ENCODE measurements around the gene CFAP53. TPM values are rescaled to one million over a fixed set of nuclear protein-coding genes. Genes with fewer than 3 reads are reported as not detected.

CFAP53 gene
- polyA plus RNA-seq, 1 of the 3 experiments (the other 2 are of a cell fraction), result 1.6 TPM

GRCh38 chr18:50192995-50193795 is 73.1 kb downstream of the CFAP53 start:
- Histone ChIP-seq H2AFZ (ENCODE audit: low read depth) (no peak overlapping the region), H3K27ac (ENCODE audit: low read depth in 2 of 2, low read length in 1 of 2) (no peak overlapping the region), H3K9me3 (no peaks in the 10 kb centered on the region), H3K36me3 (replicated peaks in 1 of 2; ENCODE audit: control insufficient read depth in 1 of 2, insufficient read depth in 2 of 2, low read length in 1 of 2) (no peaks in the 10 kb centered on the region), H3K27me3 (ENCODE audit: insufficient read depth) (peaks cover 46% of the 10 kb centered on the region), H3K9ac (no peak overlapping the region), H3F3A (replicated peaks; ENCODE audit: insufficient read depth) (no peaks in the 10 kb centered on the region), H3K4me2 (no peak overlapping the region), H3K9me2 (no peaks in the 10 kb centered on the region), H3K4me3 (ENCODE audit: low read depth in 2 of 2, low read length in 1 of 2) (no peak overlapping the region), H4K20me1 (ENCODE audit: insufficient read depth) (no peaks in the 10 kb centered on the region), H3K4me1 (ENCODE audit: control insufficient read depth in 1 of 2, insufficient read depth in 2 of 2, low read depth in 1 of 2, low read length in 1 of 2) (no peaks in the 10 kb centered on the region; a peak in 1 of 4 replicates), H3K79me2 (ENCODE audit: insufficient read depth) (no peaks in the 10 kb centered on the region)
- TF ChIP-seq, protein P1, sequence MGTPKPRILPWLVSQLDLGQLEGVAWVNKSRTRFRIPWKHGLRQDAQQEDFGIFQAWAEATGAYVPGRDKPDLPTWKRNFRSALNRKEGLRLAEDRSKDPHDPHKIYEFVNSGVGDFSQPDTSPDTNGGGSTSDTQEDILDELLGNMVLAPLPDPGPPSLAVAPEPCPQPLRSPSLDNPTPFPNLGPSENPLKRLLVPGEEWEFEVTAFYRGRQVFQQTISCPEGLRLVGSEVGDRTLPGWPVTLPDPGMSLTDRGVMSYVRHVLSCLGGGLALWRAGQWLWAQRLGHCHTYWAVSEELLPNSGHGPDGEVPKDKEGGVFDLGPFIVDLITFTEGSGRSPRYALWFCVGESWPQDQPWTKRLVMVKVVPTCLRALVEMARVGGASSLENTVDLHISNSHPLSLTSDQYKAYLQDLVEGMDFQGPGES (IDR thresholded peaks at IDR 0.05; ENCODE audit: low read depth, low read length), result no peak
- TF ChIP-seq TAF1 (IDR thresholded peaks at IDR 0.05; ENCODE audit: borderline replicate concordance, low read depth, low read length) (no peak), GABPA (IDR thresholded peaks at IDR 0.05; ENCODE audit: low read depth) (no peak), JUND (IDR thresholded peaks at IDR 0.05) (no peak), SMC3 (IDR thresholded peaks at IDR 0.05; ENCODE audit: low read depth, low read length) (no peak), GATA2 (CRISPR knock-in tag; IDR thresholded peaks at IDR 0.05) (no peak), USF2 (IDR thresholded peaks at IDR 0.05; ENCODE audit: borderline replicate concordance, low read depth, low read length) (no peak), RFX5 (IDR thresholded peaks at IDR 0.05; ENCODE audit: low read length) (no peak)
- TF ChIP-seq, protein P2, sequence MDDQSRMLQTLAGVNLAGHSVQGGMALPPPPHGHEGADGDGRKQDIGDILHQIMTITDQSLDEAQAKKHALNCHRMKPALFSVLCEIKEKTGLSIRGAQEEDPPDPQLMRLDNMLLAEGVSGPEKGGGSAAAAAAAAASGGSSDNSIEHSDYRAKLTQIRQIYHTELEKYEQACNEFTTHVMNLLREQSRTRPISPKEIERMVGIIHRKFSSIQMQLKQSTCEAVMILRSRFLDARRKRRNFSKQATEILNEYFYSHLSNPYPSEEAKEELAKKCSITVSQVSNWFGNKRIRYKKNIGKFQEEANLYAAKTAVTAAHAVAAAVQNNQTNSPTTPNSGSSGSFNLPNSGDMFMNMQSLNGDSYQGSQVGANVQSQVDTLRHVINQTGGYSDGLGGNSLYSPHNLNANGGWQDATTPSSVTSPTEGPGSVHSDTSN (IDR thresholded peaks at IDR 0.05), result no peak
- TF ChIP-seq, protein P3, sequence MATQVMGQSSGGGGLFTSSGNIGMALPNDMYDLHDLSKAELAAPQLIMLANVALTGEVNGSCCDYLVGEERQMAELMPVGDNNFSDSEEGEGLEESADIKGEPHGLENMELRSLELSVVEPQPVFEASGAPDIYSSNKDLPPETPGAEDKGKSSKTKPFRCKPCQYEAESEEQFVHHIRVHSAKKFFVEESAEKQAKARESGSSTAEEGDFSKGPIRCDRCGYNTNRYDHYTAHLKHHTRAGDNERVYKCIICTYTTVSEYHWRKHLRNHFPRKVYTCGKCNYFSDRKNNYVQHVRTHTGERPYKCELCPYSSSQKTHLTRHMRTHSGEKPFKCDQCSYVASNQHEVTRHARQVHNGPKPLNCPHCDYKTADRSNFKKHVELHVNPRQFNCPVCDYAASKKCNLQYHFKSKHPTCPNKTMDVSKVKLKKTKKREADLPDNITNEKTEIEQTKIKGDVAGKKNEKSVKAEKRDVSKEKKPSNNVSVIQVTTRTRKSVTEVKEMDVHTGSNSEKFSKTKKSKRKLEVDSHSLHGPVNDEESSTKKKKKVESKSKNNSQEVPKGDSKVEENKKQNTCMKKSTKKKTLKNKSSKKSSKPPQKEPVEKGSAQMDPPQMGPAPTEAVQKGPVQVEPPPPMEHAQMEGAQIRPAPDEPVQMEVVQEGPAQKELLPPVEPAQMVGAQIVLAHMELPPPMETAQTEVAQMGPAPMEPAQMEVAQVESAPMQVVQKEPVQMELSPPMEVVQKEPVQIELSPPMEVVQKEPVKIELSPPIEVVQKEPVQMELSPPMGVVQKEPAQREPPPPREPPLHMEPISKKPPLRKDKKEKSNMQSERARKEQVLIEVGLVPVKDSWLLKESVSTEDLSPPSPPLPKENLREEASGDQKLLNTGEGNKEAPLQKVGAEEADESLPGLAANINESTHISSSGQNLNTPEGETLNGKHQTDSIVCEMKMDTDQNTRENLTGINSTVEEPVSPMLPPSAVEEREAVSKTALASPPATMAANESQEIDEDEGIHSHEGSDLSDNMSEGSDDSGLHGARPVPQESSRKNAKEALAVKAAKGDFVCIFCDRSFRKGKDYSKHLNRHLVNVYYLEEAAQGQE (IDR thresholded peaks at IDR 0.05; ENCODE audit: low read depth, low read length), result no peak
- ChIA-PET POLR2A (no interaction called here), CTCF (interaction anchor here (1.0 to 2.0 kb wide), 4 partner anchors 8 to 17 kb away, joined by 3 to 16 read pairs (median 6); no protein-coding TSS in a partner anchor)
- peak; percentile 23 for DNase-seq
- 21% methylated on average over 10 of the region's 31 CpGs for WGBS (ENCODE audit: low lambda C conversion rate)
